G401.6 (cell line): ENCODE measurements around the gene GOLGA6A.
"Not testable (repeated sequence)": the region's sequence is repeated elsewhere in the genome, so short reads cannot be mapped to it uniquely, and the experiment has no call there.

Experiments used
- FAIRE-seq: peaks from 2 replicates; lab custom pipeline; 2012; peaks lifted over from hg19 to GRCh38; lab: Jason Lieb, UNC

The GOLGA6A gene, protein sequence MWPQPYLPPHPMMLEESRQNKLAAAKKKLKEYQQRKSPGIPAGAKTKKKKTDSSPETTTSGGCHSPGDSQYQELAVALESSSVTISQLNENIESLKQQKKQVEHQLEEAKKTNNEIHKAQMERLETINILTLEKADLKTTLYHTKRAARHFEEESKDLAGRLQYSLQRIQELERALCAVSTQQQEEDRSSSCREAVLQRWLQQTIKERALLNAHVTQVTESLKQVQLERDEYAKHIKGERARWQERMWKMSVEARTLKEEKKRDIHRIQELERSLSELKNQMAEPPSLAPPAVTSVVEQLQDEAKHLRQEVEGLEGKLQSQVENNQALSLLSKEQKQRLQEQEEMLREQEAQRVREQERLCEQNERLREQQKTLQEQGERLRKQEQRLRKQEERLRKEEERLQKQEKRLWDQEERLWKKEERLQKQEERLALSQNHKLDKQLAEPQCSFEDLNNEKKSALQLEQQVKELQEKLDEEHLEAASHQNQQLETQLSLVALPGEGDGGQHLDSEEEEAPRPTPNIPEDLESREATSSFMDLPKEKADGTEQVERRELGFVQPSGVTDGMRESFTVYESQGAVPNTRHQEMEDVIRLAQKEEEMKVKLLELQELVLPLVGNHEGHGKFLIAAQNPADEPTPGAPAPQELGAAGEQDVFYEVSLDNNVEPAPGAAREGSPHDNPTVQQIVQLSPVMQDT

DNA sequence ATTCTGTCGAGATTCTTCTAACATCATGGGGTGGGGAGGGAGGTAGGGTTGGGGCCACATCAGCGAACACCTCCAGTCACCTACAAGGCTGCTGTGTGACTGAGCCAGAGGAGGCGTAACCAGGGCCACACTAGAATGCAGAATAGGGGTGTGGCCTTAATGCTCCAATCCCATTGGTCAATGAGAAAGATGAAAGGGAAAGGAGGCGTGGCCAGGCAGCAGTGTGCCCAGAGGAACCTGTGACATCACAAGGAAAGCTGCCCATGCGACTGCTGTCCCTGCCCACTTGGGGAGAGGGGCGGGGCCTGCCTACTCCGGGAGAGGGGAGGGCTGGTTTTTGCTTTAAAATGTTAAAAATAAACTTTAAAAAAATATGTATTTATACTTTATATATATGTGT lies at the start of gene GOLGA6A:
GOLGA6A (minus strand) TSS at position 101 of the 400 bp plus-strand sequence; CDS start at position 60, 41 bp downstream.
- FAIRE-seq, result not testable (repeated sequence)

DNA sequence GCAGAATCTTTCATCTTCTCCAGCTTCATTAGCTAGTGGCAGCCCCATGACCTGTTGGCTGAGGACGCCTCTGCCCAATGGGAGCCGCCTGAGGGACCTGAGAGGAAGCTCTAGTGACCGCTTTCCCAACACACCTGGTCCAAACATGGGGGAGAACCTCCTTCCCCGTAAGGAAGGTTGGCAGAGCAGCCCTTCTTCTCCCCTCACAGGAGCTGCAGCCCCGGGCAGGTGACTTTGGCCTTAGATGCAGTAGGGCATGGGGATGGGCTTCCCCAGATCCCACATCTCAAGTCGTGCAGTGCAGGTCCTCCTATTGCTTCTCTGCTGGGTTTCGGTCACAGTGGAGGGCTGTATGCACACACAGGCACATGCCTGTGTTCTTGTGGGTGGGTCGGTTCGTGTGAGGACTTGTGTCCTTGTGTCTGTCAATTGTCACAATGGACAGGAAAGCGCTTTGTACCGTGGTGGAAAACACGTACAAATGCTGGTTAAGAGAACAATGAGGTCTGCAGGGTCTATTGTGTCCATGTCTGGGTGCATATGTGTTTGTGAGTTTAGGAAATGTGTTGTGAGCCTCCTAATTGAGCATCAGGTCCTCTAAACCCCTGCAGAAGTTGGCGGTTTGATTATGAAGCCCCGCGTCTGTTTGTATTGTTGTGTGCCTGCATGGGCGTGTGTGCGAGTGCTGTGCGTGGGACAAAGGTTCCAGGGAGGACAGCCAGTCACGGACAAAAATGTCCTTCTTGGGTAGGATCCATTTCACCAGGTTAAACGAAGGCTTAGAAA lies 49.5 kb upstream of the GOLGA6A start:
- FAIRE-seq, result no peak

DNA sequence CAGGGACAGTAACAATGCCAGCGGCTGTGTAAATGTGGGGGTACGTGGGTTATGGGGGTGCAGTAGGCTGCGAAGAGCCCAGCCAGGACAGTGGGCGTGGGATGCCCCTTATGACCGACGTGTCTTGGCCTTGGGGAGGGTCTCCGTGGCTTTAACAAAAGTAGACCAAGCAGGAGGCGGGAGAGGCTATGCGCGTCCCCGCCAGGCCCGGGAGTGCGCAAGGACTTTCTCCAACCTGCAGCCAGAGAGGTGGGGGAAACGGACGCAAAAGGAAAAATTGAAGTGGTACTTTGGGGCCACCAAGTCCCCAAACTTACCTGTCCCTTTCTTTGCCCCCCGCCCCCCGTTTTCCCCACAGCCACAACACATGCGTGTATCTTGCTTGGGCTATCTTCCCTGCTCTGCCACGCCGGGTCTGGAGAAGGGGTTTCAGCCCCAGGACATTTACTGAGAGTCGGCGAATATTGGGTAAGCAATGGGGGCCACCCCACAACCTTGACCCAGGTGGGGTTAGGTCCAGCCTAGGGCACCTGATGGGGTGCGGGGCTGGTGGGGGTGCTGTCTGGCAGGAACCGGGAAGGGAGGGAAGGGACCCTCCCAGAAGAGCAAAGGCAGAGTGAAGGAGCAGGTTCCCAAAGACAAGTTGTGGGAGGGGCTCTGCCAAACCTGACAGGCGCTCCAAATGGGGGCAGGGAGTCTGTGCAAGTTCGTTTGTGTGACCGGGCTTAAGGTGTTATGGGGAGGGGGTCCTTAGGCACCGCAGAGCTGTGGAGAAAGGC lies 48.7 kb upstream of the GOLGA6A start:
- FAIRE-seq, result no peak

DNA sequence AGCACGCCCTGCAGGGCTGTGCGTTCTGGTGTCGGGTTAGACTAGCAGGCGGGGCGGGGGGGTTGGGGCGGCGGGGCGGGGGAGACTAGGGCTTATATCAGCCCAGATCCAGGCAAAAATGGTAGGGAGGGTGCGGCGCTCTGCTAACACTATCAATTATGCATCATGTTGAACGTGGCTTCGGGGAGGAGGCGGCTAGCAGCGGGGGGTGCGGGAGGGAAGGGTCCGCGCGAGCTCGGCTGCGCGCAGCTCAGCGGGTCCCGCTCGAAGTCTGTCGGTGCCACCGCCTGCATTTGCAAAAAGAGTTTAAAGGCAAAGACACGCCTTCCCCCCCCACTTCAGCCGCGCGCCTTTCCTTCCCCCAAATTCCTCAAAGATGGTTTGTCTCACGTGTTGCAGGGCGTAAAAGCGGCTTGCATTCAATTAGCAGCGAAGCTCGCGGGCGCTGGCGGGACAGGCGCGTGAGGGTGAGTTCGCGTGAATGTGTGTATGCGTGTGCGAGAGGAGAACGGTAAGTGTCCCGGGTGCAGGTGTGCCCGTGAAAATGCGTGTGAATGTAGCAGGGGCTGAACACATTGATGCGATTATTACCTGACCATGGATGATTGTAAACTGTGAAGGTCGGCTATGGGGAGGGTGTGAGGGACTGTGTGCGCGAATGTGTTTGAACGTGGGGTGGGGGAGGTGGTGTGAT lies 48.0 kb upstream of the GOLGA6A start, which contains the start of gene ISLR2:
ISLR2 (plus strand) TSS at position 432 of the 694 bp plus-strand sequence. CDS start 2,169 bp downstream, outside the sequence.
- no peak for FAIRE-seq

DNA sequence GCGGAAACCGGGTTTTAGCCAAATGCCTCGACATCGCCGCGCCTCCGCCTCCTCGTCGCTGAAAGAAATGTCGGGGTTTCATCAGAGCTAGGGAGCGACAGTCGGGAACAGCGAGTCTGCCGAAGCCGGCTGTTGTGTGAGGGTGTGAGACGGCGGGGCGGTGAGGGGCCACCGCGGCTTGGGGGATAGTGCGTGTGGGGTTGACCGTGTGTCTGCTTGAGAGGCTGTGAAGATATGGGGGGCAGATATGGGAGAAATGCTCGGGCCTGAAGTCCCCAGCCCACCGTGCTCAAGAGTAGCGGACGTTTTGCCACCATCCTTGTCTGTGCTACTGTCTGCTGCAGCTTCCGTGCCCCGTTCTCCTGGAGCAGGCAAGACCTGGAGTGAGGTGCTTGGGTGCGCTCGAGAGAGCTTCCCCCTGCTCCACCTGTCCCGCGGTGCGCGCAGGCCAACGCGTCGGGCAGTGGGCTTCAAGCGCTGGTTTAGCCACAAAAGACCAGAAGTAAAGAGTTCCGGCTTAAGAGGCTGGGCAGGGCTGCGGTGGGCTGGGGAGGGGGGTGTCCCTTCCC lies 47.3 kb upstream of the GOLGA6A start:
- no peak for FAIRE-seq

DNA sequence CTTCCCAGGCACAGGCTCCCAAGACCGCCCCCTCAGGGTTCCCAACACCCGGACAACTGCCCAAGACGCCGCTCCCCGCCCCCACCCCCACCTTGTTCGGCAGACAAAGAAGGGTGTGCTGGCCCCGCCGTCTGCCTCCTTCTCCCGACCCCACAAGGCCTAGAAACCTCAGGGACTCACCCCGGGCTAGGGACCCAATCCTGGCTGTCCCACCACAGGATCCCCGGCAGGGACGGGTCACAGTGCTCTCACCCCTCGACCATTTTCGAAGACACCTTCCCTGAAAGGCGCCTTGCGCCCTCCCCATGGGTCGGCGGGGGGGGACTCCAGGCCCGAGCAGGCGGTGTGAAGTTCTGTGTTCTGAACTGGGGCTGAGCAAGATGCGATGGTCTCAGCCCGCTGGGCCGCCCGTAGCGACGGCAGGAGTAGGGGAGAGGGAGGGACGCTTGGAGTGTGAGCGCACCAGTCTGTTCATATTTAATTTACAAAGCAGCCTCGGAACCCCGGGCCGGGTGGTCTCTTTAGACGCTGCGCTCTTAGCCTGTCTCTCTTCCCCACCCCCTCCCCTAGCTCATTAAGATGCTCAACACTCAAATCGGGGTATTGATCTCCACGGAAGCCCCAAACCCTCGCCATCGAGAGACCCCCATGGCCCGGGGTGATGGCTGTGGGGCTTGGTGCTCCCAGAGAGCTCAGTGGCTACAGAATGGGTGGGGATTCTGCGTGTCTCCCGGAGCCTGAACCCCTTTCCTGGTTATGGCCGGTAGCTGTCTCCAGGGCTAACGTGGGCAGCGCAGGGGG lies 46.6 kb upstream of the GOLGA6A start:
- no peak for FAIRE-seq

DNA sequence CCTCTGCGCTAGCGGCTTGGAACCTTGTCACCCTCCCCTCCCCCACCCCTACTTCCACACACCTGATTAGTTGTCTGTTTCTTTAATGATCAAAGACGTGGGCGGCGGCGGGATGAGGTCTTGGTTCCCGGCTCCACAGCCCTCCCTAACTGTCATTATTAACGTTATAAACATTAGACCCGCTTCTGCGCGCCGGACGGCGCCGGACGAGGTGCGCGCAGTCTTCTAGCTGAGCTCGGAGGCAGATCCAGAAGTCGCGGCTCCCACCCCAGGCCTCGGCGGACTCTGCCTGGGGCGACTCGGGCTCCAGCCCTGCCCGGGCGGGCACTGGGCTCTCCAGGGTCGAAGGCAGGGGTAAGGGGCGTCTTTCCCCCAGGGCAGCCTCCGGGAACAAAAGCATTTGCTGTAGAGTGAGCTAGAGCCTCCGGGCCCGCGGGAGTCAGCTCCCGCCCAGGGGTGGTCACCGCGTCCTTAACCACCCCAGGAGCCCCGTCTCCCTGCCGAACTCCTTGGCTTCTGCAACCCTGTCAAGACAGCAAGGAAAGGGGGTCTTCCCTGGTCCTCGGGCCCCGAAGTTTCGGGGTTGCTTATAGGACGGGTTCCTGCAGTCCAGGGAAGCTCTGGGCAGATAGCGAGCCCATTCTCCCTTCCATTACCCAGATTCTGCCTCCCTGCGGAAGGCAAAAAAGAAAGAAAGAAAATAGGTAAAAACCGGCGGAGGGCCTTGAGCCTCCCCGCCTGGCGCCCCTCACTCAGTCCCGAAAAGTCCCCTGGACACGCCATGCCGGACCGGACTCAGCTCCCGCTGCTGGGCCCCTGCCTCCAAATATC lies 45.8 kb upstream of the GOLGA6A start:
- FAIRE-seq, result no peak

DNA sequence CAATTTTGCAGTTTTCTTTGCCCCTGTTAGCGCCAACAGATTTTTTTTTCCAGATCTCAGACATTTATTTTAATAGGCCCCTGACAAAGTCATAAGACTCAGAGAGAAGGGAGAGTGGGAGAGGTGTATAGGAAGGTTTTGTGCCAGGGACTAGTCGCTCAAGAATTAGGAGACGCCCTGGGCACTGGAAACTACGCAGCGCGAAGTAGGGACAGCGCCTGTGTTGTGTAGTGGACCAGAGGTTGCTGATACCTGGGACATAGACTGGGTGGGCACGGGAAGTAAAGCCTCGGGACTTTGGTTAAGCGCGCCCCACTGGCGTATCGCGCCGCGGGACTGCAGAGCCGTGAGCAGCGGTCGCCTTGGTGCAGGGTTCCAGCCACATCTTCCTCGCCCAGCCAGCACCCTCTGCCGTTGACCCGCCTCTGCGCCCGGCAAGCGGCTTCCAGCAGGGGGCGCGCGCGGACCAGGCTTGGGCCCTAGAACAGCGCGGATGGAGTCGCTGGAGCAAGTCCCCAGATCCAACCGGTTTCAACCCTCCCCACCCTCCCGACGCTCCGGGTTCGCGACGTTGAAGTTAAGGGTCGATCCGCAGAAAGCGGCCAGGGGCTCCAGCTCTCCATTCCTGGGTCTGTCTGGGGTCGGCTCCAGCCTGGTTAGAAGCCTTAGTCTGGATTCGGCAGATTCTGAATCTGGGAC lies 45.1 kb upstream of the GOLGA6A start:
- FAIRE-seq, result no peak

DNA sequence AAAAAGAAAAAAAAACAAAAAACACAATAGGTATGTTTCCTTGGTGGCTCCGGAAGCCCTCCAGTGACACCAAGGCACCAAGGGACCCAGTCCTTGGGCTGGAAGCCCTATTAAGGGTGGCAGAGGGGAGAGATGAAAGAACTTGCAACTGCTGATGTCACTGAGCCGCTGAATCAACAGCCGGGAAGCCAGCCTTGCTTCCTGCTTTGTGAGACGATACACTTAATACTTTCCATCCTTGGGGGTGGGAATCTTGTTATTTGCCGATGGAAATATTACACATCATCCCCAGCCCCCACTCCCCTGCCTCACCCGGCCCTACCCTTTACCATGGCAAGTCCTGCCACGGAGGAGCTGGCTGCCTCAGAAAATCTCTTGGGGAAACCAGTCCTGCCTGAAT lies 42.4 kb upstream of the GOLGA6A start:
- no peak for FAIRE-seq

DNA sequence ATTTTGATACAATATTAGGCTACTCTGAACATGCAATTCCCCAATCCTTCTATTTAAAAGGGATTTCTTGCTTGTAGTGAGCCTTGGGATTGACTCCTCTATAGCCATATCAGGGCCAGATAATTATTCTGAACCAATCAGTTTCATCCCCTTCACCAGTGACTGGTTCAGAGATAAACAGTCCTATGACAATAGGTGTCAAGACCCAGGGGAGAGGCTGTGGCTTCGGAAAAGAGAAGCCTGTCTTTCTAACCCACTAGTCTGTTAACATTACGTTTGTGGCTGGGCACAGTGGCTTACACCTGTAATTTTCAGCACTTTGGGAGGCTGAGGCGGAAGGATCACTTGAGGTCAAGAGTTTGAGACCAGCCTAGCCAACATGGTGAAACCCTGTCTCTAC lies 41.8 kb upstream of the GOLGA6A start:
- no peak for FAIRE-seq

DNA sequence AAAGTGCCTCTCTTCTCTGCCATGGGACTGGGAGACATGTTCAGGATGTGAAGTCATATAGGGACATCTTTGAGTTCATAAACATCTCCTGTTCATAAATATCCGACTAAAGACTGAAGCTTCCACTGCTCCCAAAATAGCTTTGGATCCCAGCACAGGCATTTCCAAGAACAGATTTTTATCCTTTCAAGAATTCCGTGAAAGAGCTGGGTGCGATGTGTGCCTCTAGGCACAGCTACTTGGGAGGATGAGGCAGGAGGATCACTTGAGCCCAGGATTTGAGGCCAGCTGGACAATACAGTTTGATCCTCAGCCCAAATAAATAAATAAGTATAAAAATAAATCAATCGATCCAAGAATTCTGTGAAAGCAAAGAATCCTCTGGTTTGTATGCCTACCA lies 41.3 kb upstream of the GOLGA6A start:
- FAIRE-seq, result no peak

DNA sequence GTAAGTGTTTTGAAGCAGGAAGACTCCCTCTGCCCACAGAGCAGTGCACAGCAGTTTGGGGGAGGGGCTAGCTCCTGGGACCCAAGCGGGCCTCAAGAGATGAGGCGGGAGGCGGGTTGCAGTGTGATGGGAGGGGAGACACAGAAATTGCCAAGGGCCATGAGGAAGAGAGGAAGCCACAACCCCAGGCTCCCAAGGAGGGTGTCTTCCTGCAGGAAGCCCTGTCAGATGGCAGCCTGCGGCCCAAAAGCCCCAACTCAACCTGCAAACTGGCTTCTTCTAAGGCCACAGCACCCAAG lies 40.7 kb upstream of the GOLGA6A start:
- FAIRE-seq, result no peak

DNA sequence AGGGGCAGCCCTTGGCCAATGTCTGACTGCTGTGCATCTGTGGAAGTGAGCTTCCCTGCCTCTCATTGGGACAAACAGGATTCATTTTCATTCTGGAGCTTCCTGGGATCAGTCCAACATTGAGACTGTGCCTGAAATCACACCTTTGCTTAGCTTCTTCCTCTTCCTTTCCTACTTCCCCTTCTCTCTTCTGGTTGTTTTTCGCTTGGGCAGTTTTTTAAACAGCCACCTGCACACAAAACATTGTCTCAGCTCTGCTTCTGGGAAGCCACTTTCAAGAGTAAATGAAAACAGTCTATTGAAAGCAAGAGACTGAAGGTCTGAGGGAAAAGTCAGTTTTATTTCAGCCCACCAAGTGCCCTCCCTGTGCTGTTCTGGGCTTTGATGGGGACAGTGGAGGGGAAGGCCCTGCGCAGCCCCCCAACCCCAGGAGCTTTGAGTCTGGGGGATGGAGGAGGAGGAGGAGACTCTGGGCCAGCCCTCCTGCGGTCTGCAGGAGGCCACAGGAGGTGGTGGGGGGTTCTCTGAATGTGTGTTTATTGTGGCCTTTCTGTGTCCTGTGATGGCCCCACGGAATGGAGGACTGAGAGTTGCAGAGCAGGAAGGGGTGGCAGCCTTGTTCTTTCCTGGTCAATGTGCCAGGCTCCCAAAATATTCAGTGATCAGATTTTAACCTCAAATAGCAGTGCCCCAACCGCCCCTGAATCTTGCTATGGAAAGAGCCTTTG lies 40.2 kb upstream of the GOLGA6A start:
- no peak for FAIRE-seq

DNA sequence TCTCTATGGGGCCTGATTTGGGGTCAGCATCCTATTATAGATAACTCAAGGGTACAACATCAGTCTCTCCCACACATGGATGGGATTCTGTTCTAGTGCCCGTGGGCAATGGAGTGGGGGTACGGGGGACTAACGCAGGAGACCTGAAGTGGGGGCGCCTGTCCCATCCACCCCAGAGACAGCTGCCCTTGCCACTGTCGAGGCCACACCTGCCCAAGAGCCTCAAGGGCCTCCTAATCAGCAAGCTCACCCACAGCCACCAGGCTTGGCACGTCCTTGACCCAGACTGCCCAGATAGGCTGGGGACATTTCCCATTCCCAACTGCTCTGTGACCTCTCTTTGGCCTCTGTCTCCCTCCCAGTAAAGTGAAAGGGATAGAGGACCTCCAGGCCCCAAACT lies 39.5 kb upstream of the GOLGA6A start:
- no peak for FAIRE-seq

DNA sequence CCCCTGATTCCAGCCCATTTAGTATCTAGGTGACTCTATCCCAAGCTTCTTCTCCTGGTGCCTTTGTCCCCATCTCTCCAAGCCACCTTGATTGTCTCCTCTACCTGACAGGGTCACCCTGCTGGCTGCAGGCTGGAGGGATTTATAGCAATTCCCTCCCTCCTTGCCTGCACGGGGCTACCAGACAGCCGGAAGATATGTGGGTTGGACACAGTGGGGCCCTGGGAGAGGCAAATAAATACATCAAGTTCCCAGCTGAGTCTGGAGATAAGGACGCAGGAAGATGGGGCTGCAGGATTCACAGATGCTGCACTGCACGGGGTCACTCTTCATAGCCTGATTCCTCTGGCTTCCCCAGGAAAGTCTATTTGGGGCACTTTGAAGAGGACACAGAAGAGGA lies 38.7 kb upstream of the GOLGA6A start:
- no peak for FAIRE-seq

DNA sequence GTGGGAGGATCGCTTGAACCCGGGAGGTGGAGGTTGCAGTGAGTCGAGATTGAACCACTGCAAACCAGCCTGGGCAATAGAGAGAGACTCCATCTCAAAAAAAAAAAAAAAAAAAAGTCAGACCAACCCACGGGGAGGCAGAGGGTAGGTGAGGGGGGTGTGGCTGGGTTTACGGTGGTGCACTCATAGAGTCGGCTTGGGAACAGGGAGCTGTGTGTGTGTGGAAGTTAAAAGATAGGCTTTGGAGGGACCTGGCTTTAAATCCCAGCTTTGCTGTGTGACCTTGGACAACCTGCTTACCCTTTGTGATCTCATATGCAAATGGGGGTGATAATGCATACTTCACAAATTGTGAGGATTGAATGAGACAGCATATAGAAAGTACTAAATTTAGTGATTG lies 38.1 kb upstream of the GOLGA6A start:
- no peak for FAIRE-seq

DNA sequence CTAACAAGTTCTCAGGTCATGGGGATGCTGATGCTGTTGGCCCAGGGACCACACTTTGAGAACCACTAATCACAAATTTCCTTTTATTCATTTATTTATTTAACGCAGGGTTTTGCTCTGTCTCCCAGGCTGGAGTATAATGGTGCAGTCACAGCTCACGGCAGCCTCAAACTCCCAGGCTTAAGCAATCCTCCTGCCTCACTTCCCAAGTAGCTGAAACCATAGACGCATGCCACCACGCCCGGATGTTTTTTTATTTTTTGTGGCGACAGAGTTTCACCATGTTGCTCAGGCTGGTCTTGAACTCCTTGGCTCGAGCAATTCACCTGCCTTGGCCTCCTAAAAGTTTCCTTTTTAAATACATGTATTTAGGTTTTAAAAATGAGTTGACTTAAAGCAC lies 27.4 kb upstream of the GOLGA6A start:
- no peak for FAIRE-seq

DNA sequence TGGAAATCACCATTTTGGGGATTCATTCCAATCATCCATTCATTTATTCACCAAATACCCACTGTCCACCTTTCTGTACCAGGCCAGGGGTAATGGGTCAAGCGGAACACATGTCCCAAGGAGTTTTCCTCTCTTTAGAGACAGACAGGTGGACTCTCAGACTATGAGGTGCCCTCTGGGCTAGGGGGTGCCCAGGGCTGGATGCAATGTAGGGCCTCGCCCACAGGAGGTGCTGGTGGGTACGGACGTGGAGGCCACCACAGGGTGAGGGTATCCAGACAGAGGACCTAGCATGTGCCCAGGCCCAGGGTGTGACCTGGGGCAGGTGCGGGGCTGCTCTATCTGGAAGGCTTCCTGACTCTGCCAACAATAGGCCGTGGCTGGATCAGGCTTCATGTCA lies 26.3 kb upstream of the GOLGA6A start:
- not testable (repeated sequence) for FAIRE-seq
